Activated CD4-positive, alpha-beta T cell treated with anti-CD3 and anti-CD28 coated beads, Interleukin-2, amount 50 U/mL, for 16 hours (primary cell): ENCODE measurements around the gene PTPRE.

Experiments
- DNase-seq: peaks from one replicate; pipeline ENCODE4 v3.0.0-alpha.2; 2020

Gene PTPRE, protein sequence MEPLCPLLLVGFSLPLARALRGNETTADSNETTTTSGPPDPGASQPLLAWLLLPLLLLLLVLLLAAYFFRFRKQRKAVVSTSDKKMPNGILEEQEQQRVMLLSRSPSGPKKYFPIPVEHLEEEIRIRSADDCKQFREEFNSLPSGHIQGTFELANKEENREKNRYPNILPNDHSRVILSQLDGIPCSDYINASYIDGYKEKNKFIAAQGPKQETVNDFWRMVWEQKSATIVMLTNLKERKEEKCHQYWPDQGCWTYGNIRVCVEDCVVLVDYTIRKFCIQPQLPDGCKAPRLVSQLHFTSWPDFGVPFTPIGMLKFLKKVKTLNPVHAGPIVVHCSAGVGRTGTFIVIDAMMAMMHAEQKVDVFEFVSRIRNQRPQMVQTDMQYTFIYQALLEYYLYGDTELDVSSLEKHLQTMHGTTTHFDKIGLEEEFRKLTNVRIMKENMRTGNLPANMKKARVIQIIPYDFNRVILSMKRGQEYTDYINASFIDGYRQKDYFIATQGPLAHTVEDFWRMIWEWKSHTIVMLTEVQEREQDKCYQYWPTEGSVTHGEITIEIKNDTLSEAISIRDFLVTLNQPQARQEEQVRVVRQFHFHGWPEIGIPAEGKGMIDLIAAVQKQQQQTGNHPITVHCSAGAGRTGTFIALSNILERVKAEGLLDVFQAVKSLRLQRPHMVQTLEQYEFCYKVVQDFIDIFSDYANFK

GRCh38 chr10:127906548-127907377 lies at the start of gene PTPRE:
TSS of gene PTPRE (plus strand) at chr10:127907103. CDS start at chr10:128040882, 133,779 bp downstream.
- peak; percentile 79 for DNase-seq

DNA sequence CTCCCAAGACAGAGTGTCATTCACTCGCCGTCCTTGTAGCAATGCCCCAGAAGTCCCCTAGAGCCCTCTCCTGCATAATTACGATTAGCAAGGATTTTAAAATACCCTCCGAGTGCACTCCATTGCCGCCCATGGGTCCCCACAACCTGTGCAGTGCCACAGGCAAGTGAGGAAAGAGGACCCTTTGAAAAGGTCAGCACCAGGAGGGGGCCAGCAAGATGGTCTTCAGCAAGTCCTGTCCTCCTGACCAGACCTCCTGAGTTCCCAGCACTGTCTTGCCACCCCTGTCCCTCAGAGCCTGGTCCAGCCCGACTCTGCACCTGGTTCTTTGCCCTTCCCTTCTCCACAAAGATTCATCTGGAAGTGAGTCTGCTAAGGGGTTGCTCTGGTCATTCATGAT lies 46.3 kb upstream of the PTPRE start:
- DNase-seq: no peak

DNA sequence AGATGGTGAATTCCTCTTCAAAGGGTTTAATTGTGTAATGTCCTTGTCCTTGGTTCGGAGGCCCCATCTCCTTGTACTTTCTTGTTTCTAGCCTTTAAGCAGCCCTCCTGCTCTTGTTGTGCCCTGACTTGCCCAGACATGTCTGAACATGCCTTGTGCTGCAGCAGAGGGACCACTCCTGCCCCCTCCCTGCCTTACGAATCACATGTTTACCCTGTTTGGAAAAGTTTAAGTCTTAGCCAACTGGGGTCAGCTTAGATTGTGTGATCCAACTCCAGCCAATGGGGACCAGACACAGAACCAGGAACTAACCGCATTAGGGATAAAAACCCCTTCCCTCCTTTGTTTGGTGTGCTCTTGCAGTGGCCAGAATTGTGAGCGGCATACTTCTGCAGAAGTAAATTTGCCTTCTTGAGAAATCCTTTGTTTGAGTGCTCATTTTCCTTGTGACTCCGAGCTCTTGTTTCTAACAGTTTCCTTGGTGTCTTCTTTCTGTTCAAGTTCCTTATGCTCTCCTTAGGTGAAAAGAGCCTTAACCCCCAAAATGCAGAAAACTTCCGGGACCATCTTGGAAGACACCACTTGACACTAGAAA lies 43.6 kb upstream of the PTPRE start:
- DNase-seq: no peak

- no peak for DNase-seq
These were observed 40.5 kb upstream of the PTPRE start for GRCh38 chr10:127866276-127867013.

GRCh38 chr10:127867805-127868204 lies 39.1 kb upstream of the PTPRE start:
- no peak for DNase-seq

GRCh38 chr10:127869329-127869728 lies 37.6 kb upstream of the PTPRE start:
- DNase-seq: no peak

- DNase-seq: no peak
These were observed 35.3 kb upstream of the PTPRE start for GRCh38 chr10:127871631-127872010.

DNA sequence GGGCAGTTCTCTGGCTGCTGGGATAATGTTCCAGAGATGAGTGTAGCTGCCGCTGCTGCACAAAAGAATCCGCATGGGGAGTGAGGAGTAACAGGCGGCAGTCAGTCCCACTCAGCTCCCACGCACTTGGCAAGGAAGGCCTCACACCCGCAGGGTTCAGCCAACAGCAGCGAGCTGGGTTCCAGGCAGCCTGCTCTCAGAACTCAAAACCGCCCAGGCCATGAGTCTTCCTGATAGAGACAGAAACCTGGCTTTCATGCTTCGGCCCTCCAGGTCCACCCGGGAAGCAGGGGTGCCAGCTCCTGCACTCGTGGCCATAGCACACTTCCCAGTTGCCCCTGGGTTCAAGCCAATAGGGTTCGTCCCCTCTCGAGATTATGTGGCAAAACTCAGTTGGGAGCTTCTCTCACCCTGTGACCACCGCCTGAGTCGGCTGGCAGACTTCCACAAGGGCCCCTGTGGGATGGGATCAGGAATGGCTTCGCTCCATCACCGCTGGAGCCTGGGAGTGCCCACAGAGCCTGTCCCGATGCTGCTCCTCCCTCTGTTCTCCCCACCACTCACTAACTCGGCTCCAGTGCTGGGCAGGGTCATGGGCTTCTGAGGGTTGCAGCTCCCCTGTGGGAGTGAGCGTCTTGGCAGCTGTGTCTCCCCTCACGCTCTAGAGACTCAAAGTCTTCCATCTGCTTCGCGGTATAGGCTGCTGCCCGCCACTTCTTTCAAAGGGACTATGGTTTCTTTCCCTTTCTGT lies 34.7 kb upstream of the PTPRE start:
- DNase-seq: no peak

DNA sequence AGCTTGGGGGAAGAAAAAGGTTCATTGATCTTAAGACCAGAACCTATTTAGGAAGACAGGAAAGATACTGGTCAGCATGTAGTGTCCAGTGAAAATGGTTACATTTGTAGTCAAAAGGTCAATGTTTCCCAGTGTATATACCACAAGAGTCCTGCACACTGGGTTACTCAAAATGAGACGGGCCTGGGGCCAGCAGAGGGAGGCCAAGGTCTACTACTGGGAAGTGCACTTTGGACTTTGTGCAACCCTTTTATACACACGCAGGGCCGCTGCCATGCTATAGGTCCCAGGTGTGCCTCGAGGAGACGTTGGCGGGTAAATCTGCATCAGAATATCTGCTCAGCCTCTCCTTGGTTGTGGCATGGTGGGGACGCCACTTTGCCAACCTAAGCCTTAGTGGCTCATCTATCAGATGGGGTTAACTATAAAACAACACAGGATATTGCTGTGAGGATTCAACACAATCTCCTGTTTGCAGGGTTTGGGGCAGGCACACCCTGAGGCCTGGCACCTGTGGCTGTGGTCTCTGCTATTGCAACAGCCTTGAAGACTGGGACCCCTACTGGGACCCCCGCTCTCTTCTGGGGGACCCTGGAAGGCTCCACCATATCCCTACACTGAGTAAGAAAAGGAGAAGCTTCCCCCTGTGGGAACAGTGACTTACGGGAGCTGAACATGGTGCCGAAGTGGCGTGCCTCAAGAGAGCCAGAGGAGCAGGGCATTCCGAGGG lies 33.9 kb upstream of the PTPRE start:
- DNase-seq: no peak

DNA sequence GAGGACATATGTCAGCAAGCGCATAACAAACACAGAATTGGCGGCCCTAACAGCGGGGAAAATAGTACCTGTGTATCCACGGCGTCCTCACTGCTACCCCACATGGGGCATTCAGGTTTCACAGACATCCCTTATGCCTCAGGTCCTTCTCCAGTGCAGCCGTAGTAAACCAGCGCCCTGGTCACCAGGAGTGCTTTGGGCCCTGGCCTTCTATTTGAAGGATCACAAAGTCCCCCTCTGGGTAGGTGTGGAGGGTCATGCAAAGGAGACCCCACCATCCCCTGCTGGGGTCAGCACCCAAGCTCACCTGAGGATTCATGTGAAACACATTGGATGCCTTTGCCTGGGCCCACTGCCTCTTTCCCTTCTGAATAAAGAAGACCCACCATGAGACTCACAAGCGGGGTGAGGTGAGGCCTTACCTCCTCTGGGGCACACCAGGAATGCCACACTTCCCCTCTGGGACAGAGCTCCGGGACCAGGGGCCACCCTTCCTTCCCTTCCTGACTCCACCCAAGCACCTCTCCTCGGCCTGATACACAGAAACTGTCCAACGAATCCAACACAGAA lies 32.9 kb upstream of the PTPRE start:
- DNase-seq: no peak

GRCh38 chr10:127874671-127875448 lies 32.0 kb upstream of the PTPRE start:
- DNase-seq: no peak

- no peak for DNase-seq
These were observed 31.5 kb upstream of the PTPRE start for GRCh38 chr10:127875449-127875765.

- DNase-seq: no peak
These were observed 31.0 kb upstream of the PTPRE start for GRCh38 chr10:127875916-127876315.

DNA sequence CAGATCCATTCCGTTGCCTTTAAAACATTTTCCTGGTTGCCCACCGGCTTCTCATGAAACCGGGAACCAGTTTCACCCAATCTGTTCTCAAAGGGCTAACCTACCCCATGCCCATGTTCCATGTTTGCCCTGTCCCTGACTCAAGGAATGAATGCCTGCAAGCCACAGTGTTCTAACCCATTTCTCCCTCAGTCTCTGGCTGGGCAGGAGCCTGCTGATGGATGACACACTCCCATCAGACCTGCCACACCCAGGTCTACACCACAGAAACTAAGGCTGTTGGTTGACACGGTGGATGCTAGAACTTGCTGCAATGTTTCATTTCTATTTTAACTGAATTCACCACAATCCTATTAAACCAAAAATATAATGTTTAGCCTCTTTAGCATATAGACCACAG lies 29.8 kb upstream of the PTPRE start:
- DNase-seq: peak; percentile 31

DNA sequence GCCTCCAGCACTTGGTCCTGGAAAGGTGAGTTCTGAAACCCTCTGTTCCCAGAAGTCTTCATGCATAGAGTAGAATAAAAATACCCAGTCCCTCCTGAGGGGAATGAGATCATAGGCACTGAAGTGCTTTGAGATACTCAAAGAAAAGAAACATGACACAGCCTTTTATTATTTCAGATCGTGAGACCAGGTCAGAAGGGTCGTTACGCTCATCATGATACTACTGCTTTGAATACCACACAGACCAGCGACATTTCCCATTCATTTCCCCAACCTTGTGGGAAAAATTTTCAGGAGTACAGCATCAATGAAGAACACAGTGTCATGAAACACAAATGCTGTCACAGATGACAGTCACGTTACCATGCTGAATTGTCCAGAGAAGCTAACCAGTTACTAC lies 29.2 kb upstream of the PTPRE start:
- DNase-seq: peak; percentile 45

GRCh38 chr10:127878475-127879055 lies 28.3 kb upstream of the PTPRE start:
- peak; percentile 64 for DNase-seq

DNA sequence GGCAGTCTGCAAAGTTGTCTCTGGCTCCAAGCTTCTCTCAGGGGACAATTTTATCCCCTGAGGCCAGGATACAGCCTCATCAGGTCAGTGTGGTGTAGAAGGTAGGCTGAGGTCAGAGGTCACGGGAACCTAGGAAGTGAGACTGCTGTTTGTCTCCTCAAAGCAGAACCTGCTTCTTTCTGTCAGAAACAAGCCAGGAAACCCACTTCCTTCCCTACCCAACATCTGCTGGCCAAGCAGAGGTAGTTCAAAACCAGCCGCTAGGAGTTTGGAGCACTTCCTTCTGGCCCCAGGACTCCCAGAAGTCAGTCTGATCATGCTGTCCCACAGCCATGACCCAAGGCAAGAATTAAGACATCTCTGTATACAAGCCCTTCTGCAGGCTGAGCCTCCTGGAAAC lies 26.3 kb upstream of the PTPRE start:
- DNase-seq: peak; percentile 39

DNA sequence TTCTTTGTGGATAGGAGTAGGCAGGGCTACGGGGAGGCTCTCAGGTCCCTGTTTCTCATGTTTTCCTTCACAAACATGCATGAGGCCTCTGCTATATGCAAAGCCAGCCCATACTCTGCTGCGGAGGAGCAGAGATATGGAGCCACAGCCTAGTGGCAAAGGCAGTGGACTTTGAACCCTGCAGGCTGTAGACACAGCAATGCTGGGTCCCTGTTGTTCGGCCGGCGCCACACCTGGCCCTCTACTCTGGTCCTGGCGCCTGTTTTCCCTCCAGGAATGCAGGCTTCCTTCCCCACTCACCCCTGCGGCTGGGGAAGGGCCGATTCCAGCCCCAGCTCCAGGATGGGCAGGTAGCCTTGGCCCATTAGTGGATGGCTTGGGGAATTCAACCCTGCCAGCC lies 25.6 kb upstream of the PTPRE start:
- DNase-seq: no peak

- no peak for DNase-seq
These were observed 24.5 kb upstream of the PTPRE start for GRCh38 chr10:127882391-127882790.
